ENCODE data around the gene MCAT.
"Not testable (repeated sequence)": the region's sequence is repeated elsewhere in the genome, so short reads cannot be mapped to it uniquely, and the experiment has no call there.

Gene MCAT

DNA sequence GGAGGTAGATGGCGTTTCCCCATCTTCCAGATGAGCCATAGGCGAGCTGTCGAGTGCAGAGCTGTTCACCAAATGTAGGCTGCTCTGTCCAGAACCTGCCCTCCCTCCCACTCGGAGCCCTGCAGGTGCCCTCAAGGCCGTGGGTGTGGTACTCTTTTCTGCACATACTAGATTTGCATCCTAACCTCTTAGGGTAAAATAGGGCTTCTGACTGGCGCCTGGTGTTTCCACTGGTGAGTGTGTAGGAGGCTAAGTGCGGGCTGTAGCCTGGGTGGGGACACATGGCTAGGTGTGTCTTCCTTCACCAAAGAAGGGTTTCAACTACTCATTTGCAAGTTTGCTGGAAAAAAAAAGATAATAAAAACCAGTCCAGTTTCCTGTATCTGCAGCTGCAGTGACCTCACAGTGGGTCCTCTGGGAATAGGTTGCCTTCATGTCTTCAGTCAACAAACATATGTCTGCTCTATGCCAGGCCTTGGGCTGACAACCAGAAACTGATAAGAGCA lies 24.2 kb downstream of the MCAT start:
- no peak for DNase-seq

DNA sequence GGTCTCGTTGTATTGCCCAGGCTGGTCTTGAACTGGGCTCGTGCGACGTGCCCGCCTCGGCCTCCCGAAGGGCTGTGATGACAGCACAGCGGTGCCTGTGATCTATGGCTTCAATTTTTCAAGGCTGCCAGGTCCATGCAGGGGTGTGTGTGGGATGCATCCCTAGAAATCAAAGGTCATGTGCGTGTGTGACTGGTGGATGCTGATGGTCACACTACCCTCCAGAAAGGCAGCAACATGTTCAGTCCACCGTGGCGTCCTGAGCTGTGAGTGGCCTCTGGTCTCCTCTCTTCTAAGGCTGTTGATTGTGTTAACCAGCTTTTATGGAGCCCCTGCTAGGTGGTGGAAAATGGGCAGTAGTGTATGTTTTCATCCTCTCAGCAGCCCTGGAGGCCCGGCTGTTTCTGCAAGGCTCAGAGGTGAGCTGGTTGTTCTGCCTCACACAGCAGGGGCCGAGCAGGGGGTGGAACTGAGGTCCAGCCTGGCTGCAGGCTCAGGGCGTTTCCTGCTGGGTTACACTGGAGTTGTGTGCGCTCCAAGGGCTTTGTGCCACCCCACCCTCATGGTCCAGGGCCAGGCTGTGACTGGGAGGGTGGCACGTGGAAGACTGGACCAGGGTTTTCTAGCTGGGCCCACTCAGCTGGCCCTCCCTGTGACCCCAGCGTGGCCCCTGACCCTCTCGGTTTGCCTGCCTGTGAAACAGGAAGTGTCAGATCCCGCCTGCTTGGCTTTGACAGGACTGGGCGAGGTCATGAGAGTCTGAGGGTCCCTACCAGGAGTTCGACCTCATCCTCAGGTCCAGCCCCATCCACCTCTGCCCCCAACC lies 25.0 kb downstream of the MCAT start:
- DNase-seq = no peak

DNA sequence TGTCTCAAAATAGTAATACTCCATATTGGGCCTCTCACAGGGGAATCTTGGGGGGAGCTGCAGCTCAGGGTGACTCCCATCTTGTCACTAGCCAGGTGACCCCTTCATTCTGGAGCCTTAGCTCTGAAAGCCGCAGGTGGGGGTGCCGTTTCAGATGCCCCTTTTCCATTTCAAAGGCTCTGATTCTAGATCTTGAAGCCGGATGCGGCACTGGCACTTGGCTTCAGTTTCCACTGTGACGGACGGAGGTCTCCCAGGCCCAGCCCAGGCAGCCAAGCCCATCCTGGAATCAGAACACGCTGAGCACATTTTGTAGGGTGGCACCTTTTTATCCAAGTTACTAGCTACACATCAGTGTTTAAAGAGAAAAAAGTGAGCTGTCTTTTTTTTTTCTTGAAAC lies 26.3 kb downstream of the MCAT start:
- DNase-seq = no peak

DNA sequence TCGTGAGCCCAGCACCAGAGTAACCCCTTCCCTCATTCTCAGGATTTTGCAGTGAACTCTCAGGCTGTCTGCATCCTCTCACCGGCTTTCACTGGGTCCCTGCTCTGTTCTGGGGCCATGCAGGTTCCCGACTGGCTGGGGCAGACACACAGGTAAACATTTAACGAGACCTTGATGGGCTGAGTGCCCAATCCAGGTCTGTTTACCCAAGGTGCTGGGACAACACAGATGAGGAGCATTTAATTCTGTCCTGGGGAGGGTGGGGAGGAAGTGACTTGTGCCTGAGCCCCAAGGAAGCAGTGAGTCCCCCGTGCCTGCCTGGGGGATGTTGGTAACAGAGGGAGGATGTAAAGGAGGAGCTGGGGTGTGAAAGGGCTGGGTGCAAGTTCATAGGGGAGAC lies 28.2 kb downstream of the MCAT start:
- DNase-seq = peak; percentile 19 to 21

DNA sequence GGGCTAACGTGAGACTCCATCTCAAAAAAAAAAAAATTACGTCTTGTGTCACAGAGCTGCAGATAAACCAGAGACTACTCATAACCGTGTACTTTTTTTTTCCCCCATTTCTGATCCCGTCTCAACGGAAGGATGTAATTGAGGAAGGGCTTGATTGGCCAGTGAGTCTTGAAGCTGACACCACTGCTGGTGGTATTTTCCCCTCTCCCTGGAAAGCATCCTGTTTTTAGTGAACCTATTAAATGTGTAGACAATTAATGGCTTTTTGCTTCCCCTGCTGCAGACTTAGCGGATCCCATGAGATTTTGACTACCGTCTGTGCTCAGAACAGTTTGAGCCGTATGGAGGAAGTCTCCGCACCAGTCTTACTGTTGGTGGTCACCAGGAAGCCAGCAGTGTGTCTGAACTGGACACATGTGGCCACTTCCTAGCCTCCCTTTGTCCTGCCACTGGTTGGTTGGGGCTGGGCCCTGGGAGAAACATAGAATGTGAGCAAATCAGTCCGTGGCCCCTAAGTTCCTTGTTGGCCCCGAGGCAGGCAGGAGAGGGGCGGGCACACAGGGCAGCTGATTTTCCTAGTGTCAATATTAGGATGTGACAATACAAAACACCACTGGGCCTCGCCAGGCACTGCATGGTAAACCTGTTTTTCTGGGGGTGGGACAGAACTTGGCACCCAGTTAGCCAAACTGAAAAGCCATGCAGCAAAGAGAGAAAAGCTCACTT lies 29.5 kb downstream of the MCAT start:
- DNase-seq = no peak

DNA sequence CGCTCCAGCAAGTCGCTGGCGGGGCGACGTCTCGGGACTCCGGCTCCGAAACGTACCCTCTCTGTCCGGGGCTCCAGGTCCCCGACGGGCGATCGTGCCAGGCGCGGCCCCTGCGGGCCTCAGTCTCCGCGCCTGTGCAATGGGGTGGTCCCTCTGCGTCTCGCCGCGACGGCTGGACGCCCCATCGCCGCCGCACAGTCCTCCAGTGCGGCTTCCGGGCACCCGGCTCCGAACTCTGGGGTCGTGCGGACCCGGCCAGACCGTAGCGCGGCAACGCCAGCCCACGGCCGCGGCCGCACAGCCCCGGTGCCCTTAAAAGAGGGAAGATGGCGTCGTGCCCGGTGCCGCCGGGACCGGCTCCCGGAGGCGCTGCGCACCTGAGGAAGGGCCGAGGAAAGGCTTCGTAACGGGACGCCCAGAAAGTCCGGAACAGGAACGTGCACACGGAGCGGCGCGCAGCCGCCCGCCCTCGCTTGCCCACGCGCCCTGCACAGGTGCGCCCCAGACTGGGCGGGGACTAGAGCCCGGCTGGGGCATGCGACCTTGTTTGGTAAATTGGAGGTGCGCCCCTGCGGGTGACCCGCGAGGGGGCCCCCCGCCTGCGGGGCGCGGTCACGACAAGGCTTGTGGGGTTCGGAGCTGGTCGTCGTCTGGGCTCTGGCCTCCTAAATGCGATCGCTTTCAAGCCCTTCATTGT lies 32.1 kb downstream of the MCAT start:
- DNase-seq = peak in 1 of 2 experiments; percentile 9

DNA sequence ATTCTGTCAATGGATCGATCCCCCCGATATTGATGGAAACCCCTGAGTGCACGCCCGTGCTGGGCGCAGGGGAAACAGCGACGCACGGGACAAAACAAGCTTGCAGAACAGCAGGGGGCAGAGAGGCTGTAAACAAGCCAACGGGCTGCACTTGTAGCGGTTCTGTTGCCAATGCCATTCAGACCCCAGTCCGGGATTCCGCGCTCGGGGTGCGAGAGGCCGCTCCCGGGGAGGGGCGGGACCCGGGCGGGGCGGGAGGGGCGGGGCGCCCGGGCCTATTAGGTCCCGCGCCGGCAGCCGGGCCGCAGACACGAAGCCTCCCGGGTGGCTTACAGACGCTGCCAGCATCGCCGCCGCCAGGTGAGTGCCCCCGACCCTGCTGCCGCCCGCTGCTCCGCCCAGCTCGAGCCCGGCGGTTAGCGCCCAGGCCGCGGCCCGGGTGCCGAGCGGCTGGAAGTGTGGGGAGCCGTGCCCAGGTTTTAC lies 32.7 kb downstream of the MCAT start, which contains the start of gene BIK:
BIK (plus strand) TSS at position 307 of the 483 bp plus-strand sequence. CDS start 13,273 bp downstream, outside the sequence.
- DNase-seq = peak; percentile 40 to 56

DNA sequence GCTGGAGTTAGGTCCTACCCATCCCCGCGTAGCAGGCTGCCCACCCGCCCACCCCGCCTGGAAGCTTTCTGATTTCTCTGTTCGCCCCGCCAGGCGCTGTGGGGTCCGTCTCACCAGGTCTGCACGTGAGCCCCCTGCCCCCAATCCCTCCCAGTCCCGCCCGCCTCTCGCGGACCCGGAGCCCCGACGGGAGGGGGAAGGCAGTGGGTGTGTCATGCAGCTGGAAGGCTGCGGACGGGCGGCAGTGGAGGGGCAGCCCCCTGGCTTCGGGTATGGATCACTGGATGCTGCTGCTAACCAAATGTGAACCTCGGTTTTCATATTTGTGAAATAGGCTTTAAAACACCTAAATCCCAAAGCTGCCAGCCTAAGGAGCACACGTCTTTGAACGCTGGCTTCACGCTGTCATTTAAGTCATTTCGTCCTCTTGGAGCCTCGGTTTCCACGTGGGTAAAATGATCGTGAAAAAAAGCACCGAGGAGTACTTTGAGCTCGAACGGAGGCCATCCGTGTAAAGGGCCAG lies 33.2 kb downstream of the MCAT start:
- DNase-seq = peak; percentile 65 to 92

DNA sequence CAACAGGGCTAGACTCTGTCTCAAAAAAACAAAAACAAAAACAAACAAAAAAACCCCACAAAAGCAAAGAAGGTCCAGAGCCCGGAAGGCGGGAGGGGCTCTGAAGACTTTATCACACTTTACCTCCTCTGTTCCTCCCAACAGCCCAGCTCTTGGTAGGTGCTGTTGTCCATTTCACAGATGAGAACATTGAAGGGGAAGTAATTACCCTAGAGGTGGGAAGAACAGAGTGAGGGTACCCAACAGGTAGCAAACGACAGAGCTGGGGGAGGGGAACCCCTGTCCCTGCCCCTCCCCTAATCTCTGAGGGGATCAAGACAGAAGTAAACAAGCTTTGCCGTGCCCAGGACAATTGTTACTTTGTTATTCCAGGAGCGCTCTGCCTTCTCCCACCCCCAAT lies 33.7 kb downstream of the MCAT start:
- DNase-seq = no peak

DNA sequence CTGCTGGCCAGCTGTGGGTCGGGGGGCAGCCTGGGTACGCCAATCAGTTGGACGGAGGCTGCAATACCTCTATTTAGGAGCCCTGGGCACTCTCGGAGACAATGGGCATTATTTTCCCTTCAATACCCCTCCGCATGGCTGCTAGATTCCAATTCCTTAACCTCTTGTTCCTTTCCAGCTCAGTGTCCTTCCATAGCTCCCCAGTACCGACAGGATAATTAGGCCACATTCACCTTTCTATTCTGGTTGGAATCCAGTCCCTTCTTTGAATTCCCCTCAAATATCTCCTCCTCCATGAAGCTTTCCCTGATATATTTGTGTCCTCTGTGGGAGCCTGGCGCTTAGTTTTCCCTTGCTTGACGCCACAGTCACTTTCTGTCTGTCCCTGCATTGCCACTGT lies 36.9 kb downstream of the MCAT start:
- DNase-seq = no peak

DNA sequence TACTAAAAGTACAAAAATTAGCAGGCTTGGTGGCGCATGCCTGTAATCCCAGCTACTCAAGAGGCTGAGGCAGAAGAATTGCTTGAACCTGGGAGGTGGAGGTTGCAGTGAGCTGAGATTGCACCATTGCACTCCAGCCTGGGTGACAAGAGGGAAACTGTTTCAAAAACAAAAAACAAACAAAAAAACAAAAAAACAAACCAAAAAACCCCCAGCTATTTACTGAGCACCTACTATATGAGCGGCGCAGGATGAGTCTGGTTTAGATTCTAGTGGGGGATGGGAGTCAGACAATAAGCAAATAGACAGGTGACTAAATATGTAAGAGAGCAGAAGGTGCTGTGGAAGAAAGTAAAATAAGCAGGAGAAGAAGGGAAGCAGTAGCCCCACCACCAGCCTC lies 38.2 kb downstream of the MCAT start:
- not testable (repeated sequence) for DNase-seq

DNA sequence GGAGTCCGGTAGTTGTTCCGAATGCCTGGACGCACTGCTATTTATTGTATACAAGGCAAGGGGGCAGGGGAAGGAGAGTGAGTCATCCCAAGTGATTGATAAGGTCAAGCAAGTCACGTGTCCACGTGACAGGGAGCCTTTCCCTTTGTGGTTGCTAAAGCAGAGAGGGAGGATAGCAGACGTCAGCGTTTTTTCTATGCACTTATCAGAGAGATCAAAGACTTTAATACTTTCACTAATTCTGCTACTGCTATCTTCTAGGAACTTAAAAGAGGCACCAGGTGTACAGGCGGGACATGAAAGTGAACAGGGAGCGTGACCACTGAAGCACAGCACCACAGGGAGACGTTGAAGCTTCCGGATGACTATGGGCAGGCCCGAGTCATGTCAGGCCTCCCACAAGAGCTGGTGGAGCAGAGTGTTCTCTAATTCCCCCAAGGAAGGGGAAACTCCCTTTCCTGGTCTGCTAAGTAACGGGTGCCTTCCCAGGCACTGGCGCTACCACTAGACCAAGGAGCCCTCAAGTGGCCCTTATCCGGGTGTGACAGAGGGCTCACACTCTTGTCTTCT lies 39.1 kb downstream of the MCAT start:
- DNase-seq = peak; percentile 70 to 79

DNA sequence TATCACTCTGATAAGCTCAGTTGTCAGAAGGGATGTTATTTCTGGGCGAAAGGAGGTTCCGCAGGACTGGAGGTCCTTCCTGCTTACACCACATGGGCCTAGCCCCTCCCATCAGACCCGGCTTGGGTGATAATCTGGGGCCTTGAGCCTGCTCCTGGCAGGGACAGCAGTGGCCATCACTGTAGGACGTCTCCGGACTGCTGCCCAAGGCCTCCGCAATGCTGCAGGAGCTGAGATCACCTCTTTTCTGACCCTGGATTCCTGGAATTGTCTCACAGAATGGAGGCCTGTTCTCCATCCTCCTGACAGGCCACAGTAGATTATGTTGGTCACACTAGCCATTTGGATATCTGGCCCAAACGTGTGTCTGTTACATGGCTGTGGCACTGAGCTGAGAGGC lies 41.9 kb downstream of the MCAT start:
- no peak for DNase-seq

DNA sequence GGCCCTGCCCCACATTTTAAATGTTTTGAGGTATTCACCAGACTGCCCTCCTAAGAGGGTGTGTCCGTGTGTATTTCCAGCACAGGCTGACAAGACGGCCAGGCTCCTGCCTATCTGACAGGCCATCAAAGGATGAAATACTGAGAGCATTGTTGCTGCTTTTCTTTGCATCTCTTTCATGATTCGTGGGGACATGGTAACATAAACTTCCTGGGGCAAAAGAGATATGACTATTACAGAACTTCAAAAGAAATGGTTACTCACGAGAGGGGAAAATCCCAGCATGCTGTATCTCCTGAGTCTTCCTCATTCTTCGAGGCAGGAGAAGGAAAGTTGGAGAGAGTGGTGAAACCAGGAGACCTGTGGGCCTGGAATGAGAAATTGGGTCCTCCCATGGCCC lies 43.0 kb downstream of the MCAT start:
- DNase-seq = no peak

DNA sequence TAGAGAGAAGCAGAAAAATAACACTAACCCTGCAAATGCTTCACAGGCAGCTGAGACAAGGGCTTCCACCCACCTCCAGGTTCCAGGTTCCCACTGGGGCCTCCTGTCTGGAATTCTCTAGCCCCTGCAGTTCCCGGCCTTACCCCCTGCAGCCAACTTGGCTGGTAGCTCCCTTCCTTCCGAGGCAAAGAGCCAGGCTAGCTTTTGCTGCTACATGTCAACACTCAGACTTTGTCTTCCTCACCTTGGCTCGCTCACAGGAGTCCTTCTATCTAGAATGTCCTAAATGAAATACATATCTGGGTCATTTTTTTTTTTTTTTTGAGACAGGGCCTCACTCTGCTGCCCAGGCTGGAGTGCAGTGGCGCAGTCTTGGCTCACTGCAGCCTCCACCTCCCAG lies 44.1 kb downstream of the MCAT start:
- no peak for DNase-seq

DNA sequence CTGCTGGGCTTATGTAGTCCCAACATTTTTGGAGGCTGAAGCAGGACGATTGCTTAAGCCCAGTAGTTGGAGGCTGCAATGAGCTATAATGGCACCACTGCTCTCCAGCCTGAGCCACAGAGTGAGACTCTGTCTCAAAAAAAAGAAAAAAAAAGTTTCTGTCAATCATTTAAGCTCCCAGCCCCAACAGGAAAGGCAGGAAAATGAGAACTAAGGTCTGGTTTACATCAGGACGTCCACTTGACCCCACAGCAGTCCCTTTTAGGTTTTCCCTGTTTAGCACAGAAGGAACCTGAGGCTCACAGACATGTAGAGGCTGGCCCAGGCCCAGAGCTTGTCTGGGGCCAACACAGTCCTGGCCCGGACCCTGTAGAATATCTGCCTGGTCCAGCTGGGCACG lies 44.8 kb downstream of the MCAT start:
- DNase-seq = peak in 1 of 2 experiments; percentile 10

DNA sequence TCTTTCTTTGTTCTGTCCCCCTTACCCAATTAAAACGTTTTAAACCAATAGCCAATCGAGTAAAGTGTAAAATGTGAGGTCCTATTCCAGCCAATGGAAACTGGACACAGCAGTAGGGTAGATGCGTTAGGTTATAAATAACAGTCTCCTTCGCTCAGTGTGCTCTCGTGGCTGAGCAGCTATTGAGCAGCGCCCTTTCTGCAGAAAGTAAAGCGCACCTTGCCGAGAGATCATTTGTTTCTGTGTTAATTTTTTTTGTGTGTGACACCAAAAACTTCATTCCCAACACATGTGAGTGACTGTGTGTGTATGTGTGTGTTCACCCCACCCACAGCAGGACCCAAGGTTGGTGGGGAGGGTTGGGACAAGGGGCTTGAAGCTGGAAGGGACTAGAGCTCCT lies 46.8 kb downstream of the MCAT start:
- no peak for DNase-seq

DNA sequence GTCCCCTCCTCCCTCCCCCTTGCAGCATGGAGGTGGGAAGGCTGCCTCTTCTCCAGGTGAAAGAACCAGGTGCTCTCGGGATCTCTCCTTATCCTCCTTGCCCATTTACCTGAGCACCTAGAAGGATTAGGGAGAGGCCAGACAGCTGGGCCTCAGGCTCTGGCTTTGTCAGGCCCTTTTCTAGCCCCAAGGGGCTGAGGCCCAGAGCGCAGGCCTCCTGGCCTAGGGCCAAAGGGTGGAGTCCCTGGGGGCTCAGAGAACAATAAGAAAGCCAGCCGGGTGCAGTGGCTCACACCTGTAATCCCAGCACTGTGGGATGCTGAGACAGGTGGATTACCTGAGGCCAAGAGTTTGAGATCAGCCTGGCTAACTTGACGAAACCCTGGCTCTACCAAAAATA lies 48.6 kb downstream of the MCAT start:
- DNase-seq = no peak

DNA sequence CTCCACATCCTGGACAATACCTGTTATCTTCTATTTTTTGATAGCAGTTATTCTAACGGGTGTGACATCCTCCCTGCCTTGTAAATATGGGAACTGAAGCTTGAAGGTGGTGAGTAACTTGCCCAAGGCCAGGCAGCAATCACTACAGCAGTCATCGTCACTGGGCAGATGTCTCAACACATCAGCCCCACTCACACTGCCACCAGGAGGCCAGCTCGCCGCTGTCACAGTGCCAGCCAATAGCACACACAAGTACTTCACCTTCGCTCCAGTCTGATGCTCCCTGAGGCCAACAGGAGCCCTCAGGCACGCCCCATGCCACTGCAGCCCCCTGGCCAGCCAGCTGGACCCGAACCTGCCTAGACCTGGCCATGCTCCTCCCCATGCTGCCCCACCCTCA lies 49.1 kb downstream of the MCAT start:
- DNase-seq = peak; percentile 6 to 15

DNA sequence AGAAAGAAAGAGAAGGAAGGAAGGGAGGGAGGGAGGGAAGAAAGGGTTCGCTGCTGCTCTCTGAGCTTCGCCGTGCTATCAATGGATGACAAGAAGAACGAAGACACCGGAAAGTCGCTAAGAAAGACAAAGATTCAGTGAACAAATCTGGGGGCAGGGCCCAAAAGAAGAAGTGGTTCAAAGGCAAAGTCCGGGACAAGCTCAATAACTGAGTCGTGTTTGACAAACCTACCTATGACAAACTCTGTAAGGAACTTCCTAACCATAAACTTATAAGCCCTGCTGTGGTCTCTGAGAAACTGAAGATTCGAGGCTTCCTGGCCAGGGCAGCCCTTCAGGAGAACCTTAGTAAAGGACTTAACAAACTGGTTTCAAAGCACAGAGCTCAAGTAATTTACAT lies 51.1 kb downstream of the MCAT start:
- DNase-seq = peak; percentile 47 to 48

DNA sequence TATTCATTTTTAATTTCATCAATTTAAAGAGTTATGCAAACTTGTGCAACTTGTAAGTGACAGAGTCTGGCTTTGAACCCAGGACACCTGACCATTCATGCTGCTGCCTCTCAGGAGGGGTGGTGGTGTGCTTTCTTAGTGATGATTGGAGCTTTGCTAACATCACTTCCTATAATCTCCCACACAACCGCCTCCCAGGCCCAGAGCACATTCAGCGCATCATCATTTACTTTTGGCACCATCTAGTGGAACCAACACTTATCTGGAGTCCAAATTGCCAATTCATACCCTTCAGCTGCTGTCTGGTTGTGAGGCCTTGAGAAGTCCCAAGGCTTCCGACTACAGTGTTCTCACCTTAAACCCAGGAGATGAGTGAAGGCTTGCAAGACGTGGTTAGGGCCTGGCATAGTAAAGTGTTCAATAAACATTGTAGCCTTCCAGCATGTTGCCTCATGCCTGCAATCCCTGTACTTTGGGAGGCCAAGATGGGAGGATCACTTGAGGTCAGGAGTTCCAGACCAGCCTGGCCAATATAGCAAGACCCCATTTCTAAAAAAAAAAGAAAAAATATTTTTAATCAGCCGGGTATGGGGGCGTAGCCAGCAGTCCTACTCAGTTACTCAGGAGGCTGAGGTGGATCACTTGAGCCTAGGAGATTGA lies 52.9 kb downstream of the MCAT start:
- peak; percentile 97 to 98 for DNase-seq
